AG20443 (cell line): Measurements from ENCODE around the gene GRAMD4.

ENCODE experiments used
- DNase-seq: peaks from one replicate; pipeline ENCODE4 v3.0.0; 2012; ENCODE audit warnings: low spot score, mixed read lengths

Gene GRAMD4

GRCh38 chr22:46693634-46694415 lies 73.6 kb downstream of the GRAMD4 start:
- no peak for DNase-seq

GRCh38 chr22:46694416-46695170 lies 74.4 kb downstream of the GRAMD4 start:
- no peak for DNase-seq

- no peak for DNase-seq
Observed at GRCh38 chr22:46695346-46696228, 75.4 kb downstream of the GRAMD4 start.

GRCh38 chr22:46696229-46696518 lies 76.0 kb downstream of the GRAMD4 start:
- DNase-seq, result no peak

- DNase-seq, result no peak
Observed at GRCh38 chr22:46696614-46697013, 76.4 kb downstream of the GRAMD4 start.

DNA sequence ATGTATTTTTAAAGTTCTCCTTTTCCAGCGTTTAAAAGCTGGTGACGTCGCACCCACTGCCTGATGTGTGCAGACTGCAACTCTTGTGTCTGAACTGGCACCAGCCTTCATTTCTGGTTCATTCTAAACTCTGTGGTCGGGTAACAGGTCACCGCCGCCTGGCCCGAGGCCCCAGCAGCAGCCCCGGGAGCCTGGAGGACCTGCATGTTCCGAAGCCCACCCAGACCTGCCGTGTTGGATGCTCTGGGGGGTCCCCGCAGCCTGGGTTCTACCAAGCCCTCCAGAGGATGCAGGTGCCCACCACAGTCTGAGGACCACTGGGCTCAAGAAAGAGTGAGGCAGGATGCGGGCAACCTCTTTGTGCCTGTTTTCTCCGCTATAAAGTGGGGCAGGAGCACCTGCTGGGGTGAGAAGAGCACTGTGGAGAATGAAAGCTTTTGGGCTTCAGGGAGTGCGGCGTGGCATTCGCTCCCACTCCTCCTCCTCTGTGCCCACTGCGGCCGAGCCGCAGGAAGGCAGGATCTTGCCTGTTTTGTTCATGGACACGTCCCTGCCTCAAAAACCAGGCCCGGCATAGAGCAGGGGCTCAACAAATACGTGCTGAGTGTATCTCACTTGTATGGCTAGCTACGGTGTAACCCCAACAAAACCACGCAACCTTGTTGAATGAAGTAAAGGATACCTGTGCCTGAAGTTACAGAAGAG lies 77.8 kb downstream of the GRAMD4 start:
- no peak for DNase-seq

DNA sequence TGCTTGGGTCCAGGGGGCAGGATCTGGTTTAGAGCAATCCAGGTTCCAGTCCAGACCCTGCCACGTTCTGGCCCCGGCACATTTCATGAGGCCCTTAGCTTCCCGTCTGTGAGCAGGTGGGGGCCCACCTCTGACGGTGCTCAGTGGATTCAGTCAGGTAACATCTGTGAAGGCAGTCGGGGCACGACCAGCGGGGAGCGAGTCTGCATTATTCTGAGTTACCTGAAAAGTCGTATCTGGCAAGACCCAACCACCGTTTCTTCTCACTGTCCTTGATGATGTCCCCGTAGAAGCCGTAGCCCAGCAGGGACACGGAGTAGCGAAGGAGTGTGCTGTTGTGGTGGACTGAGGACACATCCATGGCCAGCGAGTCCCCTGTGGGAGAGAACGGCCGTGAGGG lies 78.9 kb downstream of the GRAMD4 start:
- DNase-seq, result no peak

DNA sequence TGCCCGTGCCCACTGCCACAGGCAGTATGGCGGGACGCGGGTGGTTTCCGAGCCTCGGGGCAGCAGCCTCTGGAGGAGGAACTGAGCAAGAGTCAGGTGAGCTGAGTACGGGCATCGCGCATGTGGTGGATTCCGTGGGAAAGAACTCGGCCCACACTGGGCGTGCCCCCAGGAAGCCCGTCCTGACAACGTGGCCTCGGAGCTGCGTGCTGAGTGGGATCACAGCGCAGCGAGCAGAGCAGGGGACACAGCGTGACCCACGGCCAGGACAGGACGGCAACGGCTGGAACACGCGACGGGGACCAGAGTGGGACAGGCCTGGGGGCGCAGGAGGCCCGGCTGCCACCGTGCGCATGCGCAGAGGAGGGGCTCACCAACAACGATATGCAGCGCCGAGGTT lies 81.1 kb downstream of the GRAMD4 start:
- no peak for DNase-seq

DNA sequence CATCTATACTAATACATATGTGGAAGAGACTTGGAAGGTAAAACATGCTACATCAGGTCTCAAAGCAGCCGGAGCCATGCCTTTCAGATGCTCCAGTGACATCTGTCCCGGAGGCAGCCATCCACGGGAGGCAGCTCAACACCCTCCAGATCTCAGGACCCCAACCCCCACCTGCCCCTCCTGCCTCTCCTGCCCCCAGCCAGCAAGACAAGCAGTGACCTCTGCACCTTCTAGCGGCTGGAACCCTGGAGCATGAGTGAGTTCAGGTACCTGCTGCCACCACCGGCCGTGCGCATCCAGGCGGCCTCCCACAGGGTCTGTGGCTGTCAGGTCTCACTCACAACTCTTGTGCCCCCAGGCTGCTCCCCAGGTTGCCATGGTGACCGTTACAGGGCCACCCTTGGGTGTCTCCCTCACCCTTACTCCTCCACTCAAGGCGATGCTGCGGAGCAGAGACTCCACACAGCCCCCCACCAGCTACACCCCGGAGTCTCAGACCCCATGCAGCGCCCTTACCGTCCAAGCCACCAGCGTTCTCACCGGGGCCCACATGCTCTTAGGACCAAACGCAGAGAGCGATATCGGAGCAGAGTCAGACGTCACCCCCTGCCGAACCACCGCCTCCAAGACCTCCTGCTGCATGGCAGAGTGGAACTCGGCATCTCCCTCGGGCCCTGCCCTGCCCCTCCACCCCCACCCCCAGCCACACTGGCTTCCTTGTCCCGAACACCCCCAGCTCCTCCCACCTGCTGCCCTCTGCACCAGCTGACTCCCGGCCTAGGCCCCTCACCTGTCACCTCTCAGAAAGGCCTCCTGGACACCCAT lies 83.2 kb downstream of the GRAMD4 start:
- no peak for DNase-seq

- DNase-seq, result no peak
Observed at GRCh38 chr22:46703996-46704370, 83.8 kb downstream of the GRAMD4 start.

GRCh38 chr22:46706060-46706459 lies 85.9 kb downstream of the GRAMD4 start:
- DNase-seq, result no peak

- DNase-seq, result no peak
Observed at GRCh38 chr22:46707305-46707704, 87.1 kb downstream of the GRAMD4 start.

DNA sequence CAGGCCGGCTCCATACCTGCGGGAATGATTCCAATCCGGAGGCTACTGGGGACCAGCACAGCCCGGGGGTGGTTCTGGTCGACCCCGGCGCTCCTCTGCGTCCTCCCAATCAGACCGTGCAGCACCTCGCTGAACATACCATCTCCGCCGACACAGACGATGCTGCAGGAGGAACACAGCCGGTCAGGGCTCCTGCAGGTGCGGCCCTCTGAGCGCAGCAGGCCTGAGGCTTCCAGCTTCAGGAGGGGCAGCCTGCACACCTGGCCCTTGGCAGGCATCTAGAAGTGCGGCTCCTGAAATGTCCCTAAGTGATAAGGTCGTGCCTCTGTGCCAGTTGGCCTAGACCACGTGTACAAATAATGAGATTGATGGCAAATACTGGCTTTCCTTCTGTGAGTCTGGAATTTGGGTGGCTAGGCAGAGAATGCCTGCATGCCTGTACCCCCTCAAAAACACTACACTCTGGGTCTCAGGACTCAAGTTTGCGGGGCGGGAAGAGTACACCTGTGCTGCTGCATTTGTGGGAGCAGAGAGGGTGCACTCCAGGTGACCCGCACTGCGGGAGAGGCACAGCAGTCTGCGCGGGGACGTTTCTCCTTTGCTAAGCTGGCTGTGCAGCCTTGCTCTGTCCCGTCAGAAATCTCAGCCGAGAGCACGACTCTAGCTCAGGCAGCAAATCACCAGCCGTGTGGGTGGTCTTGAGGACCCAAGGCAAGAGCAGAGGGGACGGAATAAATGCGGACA lies 87.8 kb downstream of the GRAMD4 start:
- DNase-seq, result no peak

GRCh38 chr22:46708766-46709330 lies 88.7 kb downstream of the GRAMD4 start:
- DNase-seq, result no peak

DNA sequence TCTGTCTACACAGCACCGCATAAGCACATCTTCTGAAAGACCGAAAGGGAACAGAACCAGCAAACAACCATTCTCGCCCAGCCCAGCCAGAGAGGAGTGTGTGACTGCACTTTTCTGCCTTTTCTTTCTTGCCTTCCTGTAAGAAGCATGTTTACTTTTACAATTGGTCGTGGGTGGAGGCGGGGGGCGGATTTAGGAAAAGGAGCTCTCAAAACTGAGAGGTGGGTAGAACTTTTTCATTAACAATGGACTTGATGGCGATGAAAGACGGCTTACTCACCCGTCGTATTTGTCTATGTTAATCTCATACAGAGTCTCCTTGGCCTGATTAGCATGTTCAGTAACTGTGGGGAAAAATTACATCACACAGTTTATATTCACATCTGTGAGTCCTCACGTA lies 90.6 kb downstream of the GRAMD4 start:
- DNase-seq, result no peak

DNA sequence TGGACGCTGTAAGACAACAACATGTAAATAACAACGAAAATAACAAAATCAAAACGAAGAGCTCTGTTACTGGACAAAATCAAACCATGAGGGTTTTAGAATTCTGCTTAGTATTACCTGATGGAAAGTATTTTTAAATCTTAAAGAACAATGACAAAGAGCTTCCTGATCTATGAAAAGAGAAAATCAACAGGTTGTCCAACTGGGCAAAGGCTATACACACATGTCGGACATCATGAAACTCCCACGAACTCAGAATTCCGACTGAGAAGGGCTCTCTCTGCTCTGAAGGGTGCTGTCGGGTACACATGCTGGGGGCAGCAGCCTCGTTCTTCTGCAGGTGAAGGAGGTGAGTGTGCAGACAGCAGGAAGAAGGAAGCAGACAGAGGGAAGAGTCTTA lies 92.1 kb downstream of the GRAMD4 start:
- no peak for DNase-seq

GRCh38 chr22:46714550-46714949 lies 94.4 kb downstream of the GRAMD4 start:
- peak; percentile 45 for DNase-seq

GRCh38 chr22:46719921-46720320 lies 99.7 kb downstream of the GRAMD4 start:
- DNase-seq, result no peak

DNA sequence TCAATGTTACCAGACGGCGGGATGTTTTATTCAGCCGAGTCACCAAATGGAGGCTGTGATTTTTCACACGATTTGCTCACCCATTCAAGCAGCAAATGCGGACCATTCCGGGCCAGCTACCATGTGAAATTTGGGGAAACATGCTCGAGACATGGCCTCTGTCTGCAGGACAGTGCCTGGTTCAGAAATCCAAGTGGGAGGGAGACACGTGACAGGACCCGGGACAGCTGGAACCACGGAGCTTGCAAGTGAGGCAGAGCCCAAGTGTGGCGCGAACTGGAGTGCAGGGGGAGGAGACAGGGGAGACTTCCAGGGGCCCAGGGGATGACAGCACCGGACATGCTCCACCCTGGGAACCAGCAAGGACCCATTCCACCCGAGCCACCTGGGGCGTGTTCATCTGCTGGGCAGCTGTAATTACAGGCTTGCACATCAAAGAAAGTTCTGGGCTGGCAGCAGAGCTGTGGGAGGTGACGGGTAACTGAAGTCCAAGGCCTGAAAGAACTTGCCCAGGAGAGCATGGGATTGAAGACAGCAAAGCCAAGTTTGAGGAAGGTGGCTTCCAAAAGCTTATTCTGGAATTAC lies 101.4 kb downstream of the GRAMD4 start:
- no peak for DNase-seq

DNA sequence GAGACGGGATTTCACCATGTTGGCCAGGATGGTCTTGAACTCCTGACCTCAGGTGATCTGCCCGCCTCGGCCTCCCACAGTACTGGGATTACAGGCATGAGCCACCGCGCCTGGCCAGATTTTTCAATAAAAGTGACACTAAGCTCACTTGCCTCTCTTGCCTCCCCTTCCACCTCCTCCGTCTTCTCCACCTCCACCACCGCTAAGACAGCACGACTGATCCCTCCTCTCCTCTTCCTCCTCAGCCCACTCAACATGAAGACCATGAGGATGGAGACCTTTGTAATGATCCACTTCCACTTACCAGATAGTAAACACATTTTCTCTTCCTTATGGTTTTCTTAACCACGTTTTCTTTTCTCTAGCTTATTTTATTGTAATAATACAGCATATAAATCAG lies 103.7 kb downstream of the GRAMD4 start:
- DNase-seq, result no peak
